K562 (cell line): Measurements from ENCODE around the gene TGFB2. TPM values are rescaled to one million over a fixed set of nuclear protein-coding genes. Genes with fewer than 3 reads are reported as not detected.

Experiments
- ATAC-seq: fragments of 200-7000 bp; cut with Tn5 transposase; 3 replicates; pipeline ENCODE4 v1.9.1; 2020; ENCODE audit warnings: moderate library complexity
- BruUV-seq: library from RNA; stranded (reverse); fragments of 400-500 nt; replicated peaks from 2 replicates; lab custom pipeline; 2021; lab: Mats Ljungman, UMichigan
- CTCF ChIA-PET: fragments of 300-600 bp; formaldehyde crosslinking; extraction: SDS; loops from one replicate; lab custom pipeline; 2021; ENCODE audit warnings: low intra/inter-chr PET ratio; lab: Yijun Ruan, JAX
- POLR2A ChIA-PET: fragments of 300-600, 350-650 bp; sonication (Branson Sonifier 250); formaldehyde crosslinking; extraction: SDS; loops from one replicate; lab custom pipeline; 2021; ENCODE audit warnings: antibody characterized with exemption, inconsistent platforms; lab: Yijun Ruan, JAX
- DNase-seq, 4 experiments: peaks; one replicate each; pipeline versions ENCODE4 v3.0.0 to v3.0.0-alpha.2; 2011 to 2018; ENCODE audit warnings: low spot score in 3 of 4, mixed read lengths in 3 of 4; ENCODE audit errors: extremely low read depth in 1 of 4
- FAIRE-seq: peaks from 2 replicates; lab custom pipeline; 2011; peaks lifted over from hg19 to GRCh38; lab: Jason Lieb, UNC
- H2AFZ ChIP-seq: 2 replicates; pipeline ENCODE4 v1.6.0; 2011; ENCODE audit warnings: low read depth, low read length, control low read depth, inconsistent platforms
- H3K27ac ChIP-seq: fragments of 200-600 bp; 3 replicates; pipeline ENCODE4 v1.8.0; 2011; ENCODE audit warnings: low read depth, mild to moderate bottlenecking, control low read depth, inconsistent platforms, low read length, moderate library complexity, mixed read lengths; ENCODE audit errors: extremely low read depth
- H3K27me3 ChIP-seq, 2 experiments: fragments of 300-600 bp in 1 of 2; 2 replicates in 1 of 2; 3 replicates in 1 of 2; pipeline versions ENCODE4 v1.6.0 to v1.8.0; 2011; ENCODE audit warnings: inconsistent platforms in 2 of 2, low read length in 2 of 2, mild to moderate bottlenecking in 1 of 2, mixed read lengths in 1 of 2, moderate library complexity in 1 of 2; ENCODE audit not compliant: control insufficient read depth in 2 of 2, insufficient read depth in 2 of 2
- H3K36me3 ChIP-seq: fragments of 300-600 bp; 3 replicates; pipeline ENCODE4 v1.8.0; 2011; ENCODE audit warnings: mild to moderate bottlenecking, low read length, inconsistent platforms; ENCODE audit not compliant: control insufficient read depth, insufficient read depth
- H3K4me1 ChIP-seq, 2 experiments: fragments of 200-600 bp in 1 of 2; replicated peaks in 1 of 2; 2 replicates in 1 of 2; 3 replicates in 1 of 2; pipeline versions ENCODE4 v1.5.1 to v1.8.0; 2011; ENCODE audit warnings: inconsistent platforms in 2 of 2, low read length in 2 of 2, mild to moderate bottlenecking in 1 of 2, mixed read lengths in 1 of 2, moderate library complexity in 1 of 2; ENCODE audit not compliant: control insufficient read depth in 2 of 2, insufficient read depth in 2 of 2
- H3K4me2 ChIP-seq: 2 replicates; pipeline ENCODE4 v1.6.1; 2011; ENCODE audit warnings: low read length, control low read depth, inconsistent platforms, mixed read lengths; ENCODE audit not compliant: insufficient read depth
- H3K4me3 ChIP-seq: fragments of 200-600 bp; sonication (generic), shearing (Covaris generic); 2 replicates; pipeline ENCODE4 v1.5.1; 2016; ENCODE audit warnings: control low read depth, inconsistent platforms
- H3K79me2 ChIP-seq: fragments of 200-600 bp; 3 replicates; pipeline ENCODE4 v1.8.0; 2011; ENCODE audit warnings: low read length, inconsistent platforms; ENCODE audit not compliant: control insufficient read depth, insufficient read depth
- H3K9ac ChIP-seq, 2 experiments: 2 replicates each; pipeline versions ENCODE4 v1.6.0 to v1.6.1; 2011; ENCODE audit warnings: low read depth in 2 of 2, low read length in 2 of 2, control low read depth in 1 of 2, inconsistent platforms in 1 of 2, mild to moderate bottlenecking in 1 of 2, mixed read lengths in 1 of 2; ENCODE audit not compliant: insufficient read depth in 1 of 2
- H3K9me1 ChIP-seq: one replicate; pipeline ENCODE4 v1.6.0; 2011; ENCODE audit warnings: inconsistent platforms, mild to moderate bottlenecking, low read length, moderate library complexity; ENCODE audit not compliant: control insufficient read depth, insufficient read depth
- H3K9me3 ChIP-seq: replicated peaks from 2 replicates; pipeline ENCODE4 v1.5.1; 2011; ENCODE audit warnings: low read depth, low read length, inconsistent platforms; ENCODE audit not compliant: control insufficient read depth, insufficient read depth
- H4K20me1 ChIP-seq: replicated peaks from 2 replicates; pipeline ENCODE4 v1.6.1; 2011; ENCODE audit warnings: low read length, inconsistent platforms, mixed read lengths; ENCODE audit not compliant: control insufficient read depth, insufficient read depth
- BHLHE40 ChIP-seq: IDR thresholded peaks from 2 replicates; pipeline ENCODE4 v1.6.1; 2011; ENCODE audit warnings: low read length, improper control_type of control experiment
- CBFA2T2 ChIP-seq: fragments of 450-650 bp; conservative IDR thresholded peaks from 2 replicates; pipeline ENCODE4 v1.6.1; 2017; ENCODE audit warnings: mild to moderate bottlenecking
- CREB5 ChIP-seq: fragments of 250-450 bp; sonication (Bioruptor Pico); IDR thresholded peaks from 2 replicates; pipeline ENCODE4 v1.5.0; 2020; ENCODE audit warnings: mild to moderate bottlenecking
- EHMT2 ChIP-seq: fragments of 450-650 bp; IDR thresholded peaks from 2 replicates; pipeline ENCODE4 v1.6.1; 2018; ENCODE audit warnings: antibody characterized with exemption
- FOS ChIP-seq: IDR thresholded peaks from 3 replicates; pipeline ENCODE4 v1.6.1; 2011; ENCODE audit not compliant: insufficient read length; ENCODE audit errors: extremely low read depth
- GATAD2B ChIP-seq: fragments of 450-650 bp; IDR thresholded peaks from 2 replicates; pipeline ENCODE4 v1.6.1; 2017; ENCODE audit warnings: mild to moderate bottlenecking, borderline replicate concordance
- HCFC1 ChIP-seq: IDR thresholded peaks from 2 replicates; pipeline ENCODE4 v1.6.1; 2012; ENCODE audit warnings: low read depth, low read length, improper control_type of control experiment
- HES1 ChIP-seq: fragments of 450-650 bp; IDR thresholded peaks from 2 replicates; pipeline ENCODE4 v1.6.1; 2016; ENCODE audit warnings: low read depth, mild to moderate bottlenecking, moderate library complexity
- IRF1 ChIP-seq: sonication (generic); formaldehyde crosslinking; IDR thresholded peaks from 2 replicates; pipeline ENCODE4 v1.8.0; 2022; ENCODE audit warnings: missing genetic modification reagents, mild to moderate bottlenecking, borderline replicate concordance
- MXD1 ChIP-seq: fragments of 250-450 bp; sonication (Bioruptor Pico); IDR thresholded peaks from 2 replicates; pipeline ENCODE4 v1.8.0; 2021; ENCODE audit warnings: borderline replicate concordance, mild to moderate bottlenecking, moderate library complexity; ENCODE audit not compliant: poor library complexity, severe bottlenecking
- SAP30 ChIP-seq: fragments of 200-600 bp; sonication (generic); IDR thresholded peaks from 2 replicates; pipeline ENCODE4 v1.6.1; 2012; ENCODE audit warnings: borderline replicate concordance, low read depth, mild to moderate bottlenecking, moderate library complexity, low read length, control low read depth, inconsistent platforms; ENCODE audit not compliant: insufficient read depth, poor library complexity, severe bottlenecking
- SIN3B ChIP-seq: fragments of 450-650 bp; IDR thresholded peaks from 2 replicates; pipeline ENCODE4 v1.6.1; 2017; ENCODE audit warnings: low read depth, mild to moderate bottlenecking, moderate library complexity
- SNRNP70 ChIP-seq: fragments of 200-400 bp; formaldehyde crosslinking; optimal IDR thresholded peaks from 2 replicates; pipeline ENCODE3; 2017; ENCODE audit warnings: low read depth, low read length
- TFE3 ChIP-seq: fragments of 450-650 bp; formaldehyde crosslinking; IDR thresholded peaks from 2 replicates; pipeline ENCODE4 v1.4.0; 2020; ENCODE audit warnings: mild to moderate bottlenecking, mixed read lengths
- ZNF398 ChIP-seq: fragments of 250-450 bp; sonication (Bioruptor Pico); IDR thresholded peaks from 2 replicates; pipeline ENCODE4 v1.8.0; 2021; ENCODE audit warnings: moderate library complexity, mild to moderate bottlenecking, inconsistent platforms
- ZNF644 ChIP-seq: fragments of 200-800 bp; sonication (Bioruptor generic); IDR thresholded peaks from 2 replicates; pipeline ENCODE4 v1.6.1; 2016; ENCODE audit warnings: low read depth, missing genetic modification characterization, missing compliant biosample characterization
- WGBS: fragments of 100-300 bp; shearing (Covaris generic); methylation state at CpG from one replicate; pipeline ENCODE4 v1.1.6; 2016; ENCODE audit warnings: low coverage, mixed read lengths; ENCODE audit not compliant: insufficient coverage; ENCODE audit errors: missing lambda C conversion rate; 5-methylcytosine and 5-hydroxymethylcytosine counted together
- in situ Hi-C: fragments of 300-500 bp; cut with MboI; formaldehyde crosslinking; loops from 4 replicates; pipeline ENCODE4 v1.15.0; 2018; ENCODE audit warnings: inconsistent platforms, mixed read lengths
- intact Hi-C: fragments of 100-400 bp; cut with micrococcal nuclease; formaldehyde crosslinking; loops from 2 replicates; pipeline ENCODE4 v1.14.2; 2022
- polyA plus RNA-seq, 8 experiments: library from polyadenylated mRNA; depleted of rRNA in 4 of 8; stranded (reverse) in 5 of 8; unstranded in 3 of 8; fragments of >200 nt; fragmentation: Nextera tagmentation in 2 of 8; fragmentation: Illumina TruSeq in 1 of 8; extraction: Ambion mirVana in 2 of 8; extraction: Trizol in 1 of 8; gene quantifications; 2 replicates each; pipeline versions ENCODE4 v1.2.1 to v1.2.3, GENCODE V29; 2011 to 2014; ENCODE audit warnings: inconsistent platforms in 1 of 8, missing spikeins in 1 of 8
- total RNA-seq, 7 experiments: library from RNA; depleted of rRNA in 6 of 7; stranded (reverse); fragments of >200 nt in 6 of 7; fragmentation: Illumina TruSeq in 2 of 7; extraction: Trizol in 2 of 7; gene quantifications; 2 replicates each; pipeline versions ENCODE4 v1.2.1 to v1.2.3, GENCODE V29; 2011 to 2021; ENCODE audit warnings: low replicate concordance in 1 of 7

Gene TGFB2
- total and polyA plus RNA-seq, 9 of the 15 experiments (the other 6 are each of a cell fraction or from before 2014, with no cell fraction given) = 0.03 to 0.41 (median 0.11) TPM; not detected in 3

GRCh38 chr1:218462116-218462515, 117.0 kb downstream of the TGFB2 start:
- in situ Hi-C loops = no loop called here
- H4K20me1 ChIP-seq = no peaks in the 10 kb centered on the region
- no peaks in the 10 kb centered on the region for H3K79me2 ChIP-seq
- H3K9me1 ChIP-seq = no peaks in the 10 kb centered on the region
- ChIA-PET CTCF (no interaction called here), POLR2A (no interaction called here)
- H3K27me3 ChIP-seq = 0 out of 5 replicates have a peak, but pooled peaks cover 0 to 4% of the 10 kb centered on the region in 2 experiments
- H2AFZ ChIP-seq = no peak overlapping the region
- FAIRE-seq (no peak), ATAC-seq (no peak), DNase-seq (no peak)
- 3% methylated on average over 4 of the region's 4 CpGs for WGBS
- no TSS peak for BruUV-seq
- H3K27ac ChIP-seq = no peak overlapping the region
- no peaks in the 10 kb centered on the region for H3K36me3 ChIP-seq
- no peak overlapping the region for H3K4me3 ChIP-seq
- no peak overlapping the region for H3K4me2 ChIP-seq
- intact Hi-C loops = loop anchor here (5.0 kb wide), 1 partner anchor 125 kb away; no protein-coding TSS in a partner anchor
- no peak overlapping the region for H3K9ac ChIP-seq
- H3K9me3 ChIP-seq = no peaks in the 10 kb centered on the region
- H3K4me1 ChIP-seq = no peaks in the 10 kb centered on the region; a peak in 1 of 5 replicates
- TF ChIP-seq HCFC1 = no peak
- TF ChIP-seq SIN3B = no peak
- TF ChIP-seq CREB5 = no peak
- TF ChIP-seq EHMT2 = no peak
- no peak for TF ChIP-seq TFE3 (CRISPR knock-in tag)
- TF ChIP-seq FOS = no peak
- no peak for TF ChIP-seq ZNF644 (tag)
- no peak for TF ChIP-seq HES1
- TF ChIP-seq MXD1 (CRISPR knock-in tag) = no peak
- no peak for TF ChIP-seq GATAD2B
- no peak for TF ChIP-seq SNRNP70
- TF ChIP-seq IRF1 = no peak
- no peak for TF ChIP-seq ZNF398
- no peak for TF ChIP-seq SAP30
- no peak for TF ChIP-seq CBFA2T2
- no peak for TF ChIP-seq BHLHE40
